NB4 (cell line): ENCODE measurements around the gene REC114.

Experiments used
- CTCF ChIP-seq: IDR thresholded peaks from one replicate; pipeline ENCODE4 v1.5.1; 2012; ENCODE audit warnings: low read depth, low read length
- MAX ChIP-seq: IDR thresholded peaks from 2 replicates; pipeline ENCODE4 v1.6.1; 2011; ENCODE audit warnings: low read depth, low read length

- no peak for TF ChIP-seq CTCF
- no peak for TF ChIP-seq MAX
These were observed 143.1 kb downstream of the REC114 start for GRCh38 chr15:73585871-73586654.
